NT2/D1 (cell line): Measurements from ENCODE around the gene BMS1.

Source experiments
- SUZ12 ChIP-seq: IDR thresholded peaks from 2 replicates; pipeline ENCODE4 v1.6.1; 2011; ENCODE audit not compliant: insufficient read length, insufficient read depth; ENCODE audit errors: extremely low read depth
- YY1 ChIP-seq: IDR thresholded peaks from 2 replicates; pipeline ENCODE4 v1.6.1; 2011; ENCODE audit not compliant: insufficient read length, insufficient read depth
- ZNF274 ChIP-seq: IDR thresholded peaks from 2 replicates; pipeline ENCODE4 v1.6.1; 2011; ENCODE audit warnings: mild to moderate bottlenecking, low read depth, low read length

DNA sequence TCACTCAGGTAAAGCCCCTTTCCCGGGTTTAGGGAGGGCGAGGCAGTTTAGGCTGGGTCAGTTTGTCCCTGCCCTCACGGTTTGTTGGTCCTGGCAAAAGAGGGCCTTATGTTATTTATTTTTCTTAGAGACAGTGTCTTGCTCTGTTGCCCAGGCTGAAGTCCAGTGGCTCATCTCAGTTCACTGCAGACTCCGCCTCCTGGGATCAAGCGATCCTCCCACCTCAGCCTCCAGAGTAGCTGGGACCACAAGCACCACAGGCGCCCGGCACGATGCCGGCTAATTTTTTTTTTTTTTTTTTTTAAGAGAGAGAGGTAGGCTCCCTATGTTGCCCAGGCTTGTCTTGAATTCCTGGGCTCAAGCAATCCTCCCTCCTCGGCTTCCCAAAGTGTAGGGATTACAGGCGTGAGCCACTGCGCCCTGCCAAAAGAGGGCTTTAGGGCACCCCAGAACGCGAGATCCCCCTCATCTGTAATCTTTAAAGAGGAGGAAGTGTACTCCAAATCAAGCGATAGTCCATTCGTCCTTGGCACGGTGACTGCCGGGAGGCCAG lies 626 bp upstream of the BMS1 start:
- TF ChIP-seq ZNF274, result no peak
- TF ChIP-seq YY1, result no peak
- TF ChIP-seq SUZ12, result no peak
